ENCODE measurements around the gene NUP98.
A peak's percentile ranks its signal among the peaks of the same experiment; 100 is the strongest.

The NUP98 gene

DNA sequence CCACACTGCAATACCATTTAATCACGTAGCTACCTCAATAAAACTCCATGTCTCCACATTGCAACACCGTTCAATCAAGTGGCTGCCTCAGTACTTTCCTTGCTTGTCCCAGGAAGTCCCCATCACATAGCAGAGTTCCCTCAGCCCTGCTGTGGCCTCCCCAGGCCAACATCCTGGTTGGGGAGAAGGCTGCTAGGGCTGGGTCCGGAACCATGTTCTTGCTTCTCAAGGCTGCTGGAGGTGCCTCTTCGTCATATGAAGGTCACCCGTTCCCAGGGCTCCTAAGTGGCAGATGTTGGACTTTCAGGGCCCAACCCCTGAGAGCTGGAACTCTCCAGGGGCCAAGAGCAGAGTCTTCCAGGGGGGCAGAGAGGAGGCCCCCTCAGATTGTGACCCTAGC is 158.8 kb downstream of the NUP98 start:
- TF ChIP-seq, protein P1, sequence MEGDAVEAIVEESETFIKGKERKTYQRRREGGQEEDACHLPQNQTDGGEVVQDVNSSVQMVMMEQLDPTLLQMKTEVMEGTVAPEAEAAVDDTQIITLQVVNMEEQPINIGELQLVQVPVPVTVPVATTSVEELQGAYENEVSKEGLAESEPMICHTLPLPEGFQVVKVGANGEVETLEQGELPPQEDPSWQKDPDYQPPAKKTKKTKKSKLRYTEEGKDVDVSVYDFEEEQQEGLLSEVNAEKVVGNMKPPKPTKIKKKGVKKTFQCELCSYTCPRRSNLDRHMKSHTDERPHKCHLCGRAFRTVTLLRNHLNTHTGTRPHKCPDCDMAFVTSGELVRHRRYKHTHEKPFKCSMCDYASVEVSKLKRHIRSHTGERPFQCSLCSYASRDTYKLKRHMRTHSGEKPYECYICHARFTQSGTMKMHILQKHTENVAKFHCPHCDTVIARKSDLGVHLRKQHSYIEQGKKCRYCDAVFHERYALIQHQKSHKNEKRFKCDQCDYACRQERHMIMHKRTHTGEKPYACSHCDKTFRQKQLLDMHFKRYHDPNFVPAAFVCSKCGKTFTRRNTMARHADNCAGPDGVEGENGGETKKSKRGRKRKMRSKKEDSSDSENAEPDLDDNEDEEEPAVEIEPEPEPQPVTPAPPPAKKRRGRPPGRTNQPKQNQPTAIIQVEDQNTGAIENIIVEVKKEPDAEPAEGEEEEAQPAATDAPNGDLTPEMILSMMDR (IDR thresholded peaks at IDR 0.05; ENCODE audit: control insufficient read depth, insufficient read depth, low read depth, low read length, missing control alignments): no peak
- H3K4me3 ChIP-seq (ENCODE audit: control insufficient read depth, low read depth, low read length): no peak overlapping the region
- no peak for DNase-seq (ENCODE audit: low read depth)

- no peak for DNase-seq (ENCODE audit: low read depth)
- no peak overlapping the region for H3K4me3 ChIP-seq (ENCODE audit: control insufficient read depth, low read depth, low read length)
- TF ChIP-seq, protein P1 (IDR thresholded peaks at IDR 0.05; ENCODE audit: control insufficient read depth, insufficient read depth, low read depth, low read length, missing control alignments): no peak
Observed at GRCh38 chr11:3637201-3637600, 160.2 kb downstream of the NUP98 start.

DNA sequence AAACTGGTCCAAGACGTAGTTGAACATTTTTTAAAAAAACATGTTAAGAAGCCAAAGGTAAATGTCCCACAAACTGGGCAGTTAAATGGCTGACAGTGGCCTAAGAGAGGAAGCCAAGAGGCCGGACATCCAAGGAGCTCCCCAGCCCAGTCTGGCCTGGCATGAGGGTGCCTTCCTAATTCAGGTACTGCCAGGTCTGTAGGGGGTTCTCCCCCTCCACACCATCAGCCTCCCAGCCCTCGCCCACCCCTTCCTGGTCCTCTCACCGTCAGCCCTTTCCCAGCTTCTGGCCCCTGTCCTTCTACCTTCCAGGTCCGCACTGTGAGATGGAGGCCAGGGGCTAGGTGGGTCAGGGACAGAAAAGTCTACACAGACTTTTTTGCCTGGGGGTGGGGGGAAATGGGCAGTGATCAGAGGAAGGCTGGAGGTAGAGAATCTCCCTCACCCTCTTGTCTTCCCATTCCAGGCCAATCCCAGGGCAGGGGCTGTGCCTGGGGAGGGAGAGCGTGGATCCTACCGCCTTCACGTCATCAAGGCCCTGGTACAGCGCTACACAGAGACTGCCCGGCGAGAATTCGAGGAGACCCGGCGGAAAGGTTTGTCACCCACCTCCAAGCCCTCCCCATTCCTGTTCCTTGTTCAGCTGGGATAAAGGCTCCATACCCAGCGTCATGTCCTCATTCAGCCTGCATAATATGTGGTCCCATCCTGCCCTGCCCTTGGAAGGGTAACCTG is 161.5 kb downstream of the NUP98 start:
- H3K4me3 ChIP-seq (ENCODE audit: control insufficient read depth, low read depth, low read length): no peak overlapping the region
- TF ChIP-seq, protein P1 (IDR thresholded peaks at IDR 0.05; ENCODE audit: control insufficient read depth, insufficient read depth, low read depth, low read length, missing control alignments): no peak
- DNase-seq (ENCODE audit: low read depth): no peak

GRCh38 chr11:3632070-3632660 is 165.2 kb downstream of the NUP98 start:
- TF ChIP-seq, protein P1 (IDR thresholded peaks at IDR 0.05; ENCODE audit: control insufficient read depth, insufficient read depth, low read depth, low read length, missing control alignments): no peak
- no peak overlapping the region for H3K4me3 ChIP-seq (ENCODE audit: control insufficient read depth, low read depth, low read length)

GRCh38 chr11:3631331-3631730 is 166.0 kb downstream of the NUP98 start:
- TF ChIP-seq, protein P1 (IDR thresholded peaks at IDR 0.05; ENCODE audit: control insufficient read depth, insufficient read depth, low read depth, low read length, missing control alignments): no peak

More at GRCh38 chr11:3632070-3632660, 165.2 kb downstream of the NUP98 start:
- DNase-seq (ENCODE audit: low read depth): no peak

DNA sequence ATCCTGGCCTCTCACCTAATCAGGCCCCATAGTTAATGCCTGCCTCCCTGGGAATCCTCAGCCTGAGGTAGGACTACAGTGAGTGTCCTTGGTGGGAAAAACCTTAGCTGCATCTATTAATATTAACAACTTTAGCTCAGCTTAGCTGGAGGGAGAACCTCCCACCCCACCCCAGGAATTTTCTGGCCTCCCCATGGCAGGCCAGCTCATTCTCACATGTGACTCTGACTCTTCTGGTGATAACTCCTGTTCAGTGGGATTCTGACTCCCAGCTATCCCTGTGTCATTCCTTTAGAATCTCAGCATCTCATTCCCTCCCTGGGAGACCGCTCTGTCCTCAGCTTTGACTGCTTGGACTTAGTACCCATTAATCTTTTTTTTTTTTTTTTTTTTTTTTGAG is 170.1 kb downstream of the NUP98 start:
- DNase-seq (ENCODE audit: low read depth): peak; percentile 20
- TF ChIP-seq, protein P1 (IDR thresholded peaks at IDR 0.05; ENCODE audit: control insufficient read depth, insufficient read depth, low read depth, low read length, missing control alignments): no peak
- no peak overlapping the region for H3K4me3 ChIP-seq (ENCODE audit: control insufficient read depth, low read depth, low read length)

More at GRCh38 chr11:3631331-3631730, 166.0 kb downstream of the NUP98 start:
- DNase-seq (ENCODE audit: low read depth): no peak
- no peak overlapping the region for H3K4me3 ChIP-seq (ENCODE audit: control insufficient read depth, low read depth, low read length)
